ENCODE measurements around the gene SLC22A23.

- TF ChIP-seq CTCF (IDR thresholded peaks at IDR 0.05) (no peak), POLR2A (IDR thresholded peaks at IDR 0.05) (no peak)
Measured at GRCh38 chr6:3468585-3468984, 11.7 kb upstream of the SLC22A23 start.
